Measurements from ENCODE around the gene ZNF189. TPM values are rescaled to one million over a fixed set of nuclear protein-coding genes. Genes with fewer than 3 reads are reported as not detected.

The ZNF189 gene
- total RNA-seq, 4 donors from 2014 or later: 9.7 to 42.8 (median 12.2) TPM

DNA sequence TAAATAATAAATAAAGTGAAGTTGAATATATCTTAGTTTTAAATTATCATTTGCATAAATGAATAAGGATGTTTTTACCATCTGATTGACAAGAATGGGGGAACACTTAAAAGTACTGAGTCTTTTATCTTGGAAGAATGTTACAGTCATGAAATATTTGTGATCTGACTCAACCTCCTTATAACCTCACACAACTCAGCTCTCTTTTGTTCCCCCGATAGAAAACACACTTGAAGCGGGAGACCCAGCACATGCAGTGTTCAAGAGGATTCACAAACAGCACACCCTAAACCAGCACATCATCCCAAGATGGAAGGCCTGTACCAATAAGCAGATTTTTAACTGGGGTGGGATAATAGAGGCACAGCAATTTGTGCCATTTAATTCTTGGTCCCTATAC lies 29.4 kb upstream of the ZNF189 start:
- intact Hi-C loops (cut with DNase I; ENCODE audit: low total_unique reads) (no loop called here), in situ Hi-C loops (cut with MboI; ENCODE audit: low sequenced_read_pairs in 4 of 4) (no loop called here)
- H3K4me3 ChIP-seq: no peak overlapping the region
- H3K27me3 ChIP-seq: no peaks in the 10 kb centered on the region
- no peaks in the 10 kb centered on the region for H3K36me3 ChIP-seq
- no peak for ATAC-seq
- no peak for TF ChIP-seq POLR2A (IDR thresholded peaks at IDR 0.05)
- TF ChIP-seq, protein P1, sequence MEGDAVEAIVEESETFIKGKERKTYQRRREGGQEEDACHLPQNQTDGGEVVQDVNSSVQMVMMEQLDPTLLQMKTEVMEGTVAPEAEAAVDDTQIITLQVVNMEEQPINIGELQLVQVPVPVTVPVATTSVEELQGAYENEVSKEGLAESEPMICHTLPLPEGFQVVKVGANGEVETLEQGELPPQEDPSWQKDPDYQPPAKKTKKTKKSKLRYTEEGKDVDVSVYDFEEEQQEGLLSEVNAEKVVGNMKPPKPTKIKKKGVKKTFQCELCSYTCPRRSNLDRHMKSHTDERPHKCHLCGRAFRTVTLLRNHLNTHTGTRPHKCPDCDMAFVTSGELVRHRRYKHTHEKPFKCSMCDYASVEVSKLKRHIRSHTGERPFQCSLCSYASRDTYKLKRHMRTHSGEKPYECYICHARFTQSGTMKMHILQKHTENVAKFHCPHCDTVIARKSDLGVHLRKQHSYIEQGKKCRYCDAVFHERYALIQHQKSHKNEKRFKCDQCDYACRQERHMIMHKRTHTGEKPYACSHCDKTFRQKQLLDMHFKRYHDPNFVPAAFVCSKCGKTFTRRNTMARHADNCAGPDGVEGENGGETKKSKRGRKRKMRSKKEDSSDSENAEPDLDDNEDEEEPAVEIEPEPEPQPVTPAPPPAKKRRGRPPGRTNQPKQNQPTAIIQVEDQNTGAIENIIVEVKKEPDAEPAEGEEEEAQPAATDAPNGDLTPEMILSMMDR (IDR thresholded peaks at IDR 0.05 in 4 of 5, conservative IDR thresholded peaks at IDR 0.05 in 1 of 5): no peak
- peaks cover 0 to 5% of the 10 kb centered on the region in 2 donors for H3K4me1 ChIP-seq
- H3K9me3 ChIP-seq: no peaks in the 10 kb centered on the region
- H3K27ac ChIP-seq: no peak overlapping the region
- DNase-seq: no peak

DNA sequence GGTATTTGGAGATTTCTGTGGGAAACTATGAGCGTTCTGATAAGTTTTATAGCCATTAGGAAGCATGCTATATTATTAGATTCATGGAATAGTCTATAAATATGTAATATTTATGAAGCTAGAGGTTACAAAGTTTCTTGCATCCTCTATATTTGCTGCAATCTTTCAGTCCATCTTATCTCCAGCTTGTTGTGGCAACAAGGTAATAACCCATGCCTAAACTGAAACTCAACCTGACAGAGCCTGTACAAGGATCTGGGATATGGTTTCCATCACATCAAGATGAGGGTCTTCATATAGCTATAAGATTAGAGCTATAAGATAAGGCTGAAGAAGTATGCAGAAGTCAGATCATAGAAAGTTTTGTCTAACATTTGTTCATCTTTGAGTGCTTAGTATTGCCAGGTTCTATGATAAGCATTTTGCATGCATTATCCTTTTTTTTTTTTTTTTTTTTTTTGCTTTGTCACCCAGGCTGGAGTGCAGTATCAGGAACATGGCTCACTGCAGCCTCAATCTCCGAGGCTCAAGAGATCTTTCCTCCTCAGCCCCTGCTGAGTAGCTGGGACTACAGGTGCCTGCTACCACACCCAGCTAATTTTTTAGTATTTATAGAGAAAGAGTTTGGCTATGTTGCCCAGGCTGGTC lies 28.6 kb upstream of the ZNF189 start:
- Histone ChIP-seq H3K36me3 (no peaks in the 10 kb centered on the region), H3K27me3 (no peaks in the 10 kb centered on the region), H3K4me3 (no peak overlapping the region), H3K9me3 (no peaks in the 10 kb centered on the region), H3K27ac (no peak overlapping the region), H3K4me1 (peaks cover 0 to 5% of the 10 kb centered on the region in 2 donors)
- intact Hi-C loops (cut with DNase I; ENCODE audit: low total_unique reads) (no loop called here), in situ Hi-C loops (cut with MboI; ENCODE audit: low sequenced_read_pairs in 4 of 4) (no loop called here)
- no peak for ATAC-seq
- TF ChIP-seq, protein P1 (IDR thresholded peaks at IDR 0.05 in 4 of 5, conservative IDR thresholded peaks at IDR 0.05 in 1 of 5): no peak
- no peak for TF ChIP-seq POLR2A (IDR thresholded peaks at IDR 0.05)
- DNase-seq: no peak

DNA sequence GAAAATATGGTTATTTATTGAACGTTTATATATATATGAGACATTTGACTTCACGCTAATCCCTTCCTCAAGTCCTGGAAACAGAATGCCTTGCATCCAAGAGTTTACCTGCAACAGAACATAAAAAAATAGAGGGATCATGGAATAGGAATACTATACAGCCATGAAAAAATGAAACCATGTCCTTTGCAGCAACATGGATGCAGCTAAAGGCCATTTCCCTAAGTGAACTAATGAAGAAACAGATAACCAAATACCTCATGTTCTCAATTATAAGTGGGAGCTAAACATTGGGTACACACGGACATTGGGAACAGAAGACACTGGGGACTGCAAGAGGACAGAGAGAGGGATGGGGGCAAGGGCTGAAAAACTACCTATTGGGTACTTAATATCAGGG lies 26.8 kb upstream of the ZNF189 start:
- H3K36me3 ChIP-seq: no peaks in the 10 kb centered on the region
- H3K4me3 ChIP-seq: no peak overlapping the region
- intact Hi-C loops (cut with DNase I; ENCODE audit: low total_unique reads) (no loop called here), in situ Hi-C loops (cut with MboI; ENCODE audit: low sequenced_read_pairs in 4 of 4) (no loop called here)
- no peaks in the 10 kb centered on the region for H3K27me3 ChIP-seq
- no peaks in the 10 kb centered on the region for H3K9me3 ChIP-seq
- DNase-seq (no peak), ATAC-seq (no peak)
- H3K27ac ChIP-seq: no peak overlapping the region
- no peak for TF ChIP-seq POLR2A (IDR thresholded peaks at IDR 0.05)
- peaks cover 0 to 5% of the 10 kb centered on the region in 2 donors for H3K4me1 ChIP-seq

DNA sequence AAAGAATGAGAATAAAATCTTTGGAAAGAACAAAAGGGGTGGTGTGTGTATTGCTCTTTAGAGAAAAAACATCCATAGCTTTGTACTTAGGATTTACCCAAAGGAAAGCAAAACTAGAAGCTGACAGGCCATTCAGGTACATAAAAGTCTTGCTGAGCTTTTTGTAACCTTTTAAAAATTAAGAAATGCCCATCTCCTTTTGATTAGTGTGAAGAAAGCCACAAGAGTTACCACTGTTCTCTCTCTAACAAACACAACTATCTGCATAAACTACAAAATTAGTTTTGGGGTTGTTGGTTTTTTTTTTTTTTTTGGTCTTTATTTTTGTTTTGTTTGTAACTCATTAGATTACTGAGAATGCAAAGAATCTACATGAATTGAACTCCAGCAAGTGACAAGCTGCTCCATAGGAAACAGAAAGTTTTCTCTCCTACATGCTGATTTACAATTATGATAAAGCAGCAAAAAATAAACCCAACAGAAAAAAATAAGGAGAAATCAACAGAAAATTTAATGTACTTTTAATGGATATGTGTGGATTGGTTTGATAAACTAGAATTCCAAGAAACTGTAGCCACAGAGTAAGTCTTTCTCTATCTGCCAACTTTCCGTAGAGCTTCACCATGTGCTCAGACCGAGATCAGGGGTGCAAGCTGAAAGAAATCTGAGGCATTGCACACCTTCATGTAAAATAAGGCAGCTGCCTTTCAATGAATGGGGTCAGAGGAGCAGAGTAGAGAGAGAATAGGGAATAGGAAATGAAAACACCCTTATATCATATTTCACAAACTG lies 26.1 kb upstream of the ZNF189 start:
- Histone ChIP-seq H3K4me1 (peaks cover 0 to 5% of the 10 kb centered on the region in 2 donors), H3K9me3 (no peaks in the 10 kb centered on the region), H3K27me3 (no peaks in the 10 kb centered on the region), H3K4me3 (no peak overlapping the region), H3K36me3 (no peaks in the 10 kb centered on the region), H3K27ac (no peak overlapping the region)
- TF ChIP-seq, protein P1 (IDR thresholded peaks at IDR 0.05 in 4 of 5, conservative IDR thresholded peaks at IDR 0.05 in 1 of 5): no peak
- no peak for TF ChIP-seq POLR2A (IDR thresholded peaks at IDR 0.05)
- DNase-seq (no peak), ATAC-seq (no peak)
- in situ Hi-C loops (cut with MboI; ENCODE audit: low sequenced_read_pairs in 4 of 4): no loop called here
- intact Hi-C loops (cut with DNase I; ENCODE audit: low total_unique reads): no loop called here

DNA sequence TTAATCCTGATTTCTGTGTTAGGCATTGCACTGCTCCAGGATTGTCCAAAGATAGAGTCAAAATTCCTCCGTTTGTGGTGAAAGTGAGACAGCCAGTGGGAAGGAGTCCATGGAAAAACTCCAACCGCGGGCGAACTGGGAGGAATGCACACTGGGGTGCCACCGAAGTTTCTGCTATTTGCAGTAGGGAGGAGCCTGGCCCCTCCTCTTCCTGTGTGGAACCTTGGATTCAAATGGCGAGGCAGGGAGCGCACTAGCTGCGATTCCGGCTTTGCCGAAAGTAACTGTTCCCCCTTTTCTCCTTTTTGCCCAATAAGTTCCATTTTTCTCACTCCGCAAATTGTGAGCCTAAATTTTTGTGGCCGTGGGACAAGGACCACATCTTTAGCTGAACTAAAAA lies 23.1 kb upstream of the ZNF189 start:
- H3K27me3 ChIP-seq: no peaks in the 10 kb centered on the region
- ATAC-seq: no peak
- no peak for TF ChIP-seq POLR2A (IDR thresholded peaks at IDR 0.05)
- TF ChIP-seq, protein P1 (IDR thresholded peaks at IDR 0.05 in 4 of 5, conservative IDR thresholded peaks at IDR 0.05 in 1 of 5): no peak
- no peaks in the 10 kb centered on the region for H3K9me3 ChIP-seq
- H3K4me1 ChIP-seq: peaks cover 0 to 5% of the 10 kb centered on the region in 2 donors
- intact Hi-C loops (cut with DNase I; ENCODE audit: low total_unique reads): no loop called here
- H3K4me3 ChIP-seq: no peak overlapping the region
- in situ Hi-C loops (cut with MboI; ENCODE audit: low sequenced_read_pairs in 4 of 4): no loop called here
- no peaks in the 10 kb centered on the region for H3K36me3 ChIP-seq
- DNase-seq: no peak
- no peak overlapping the region for H3K27ac ChIP-seq
